NCI-H345 treated with DMSO at 0.1 percent for 48 hours (cell line): ENCODE data around the gene RASGRP4.
"Not testable (repeated sequence)": the region's sequence is repeated elsewhere in the genome, so short reads cannot be mapped to it uniquely, and the experiment has no call there.

ENCODE experiments used
- DNase-seq: peaks from one replicate; lab custom pipeline; 2025; ENCODE audit not compliant: unreplicated experiment; lab: John Stamatoyannopoulos, UW

RASGRP4 gene

GRCh38 chr19:38425810-38426466 lies at the start of gene RASGRP4:
RASGRP4 (minus strand) TSS chr19:38426219; CDS start chr19:38426091, 128 bp downstream.
- no peak for DNase-seq

GRCh38 chr19:38475176-38475575 lies 49.2 kb upstream of the RASGRP4 start:
- DNase-seq = no peak

GRCh38 chr19:38473201-38473600 lies 47.2 kb upstream of the RASGRP4 start:
- no peak for DNase-seq

DNA sequence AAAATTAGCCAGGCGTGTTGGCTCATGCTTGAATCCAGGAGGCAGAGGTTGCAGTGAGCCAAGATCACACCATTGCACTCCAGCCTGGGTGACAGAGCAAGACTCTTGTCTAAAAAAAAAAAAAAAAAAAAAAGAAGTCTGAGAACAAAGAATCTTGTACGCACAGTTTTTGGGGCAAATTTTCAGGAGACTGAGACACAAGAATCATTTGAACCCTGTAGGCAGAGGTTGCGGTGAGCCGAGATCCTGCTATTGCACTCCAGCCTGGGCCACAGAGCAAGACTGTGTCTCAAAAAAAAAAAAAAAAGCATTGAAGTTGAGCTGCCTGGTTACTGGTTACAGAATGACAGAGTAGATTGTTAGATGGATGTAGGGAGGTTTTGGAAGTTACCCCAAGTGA lies 46.7 kb upstream of the RASGRP4 start:
- not testable (repeated sequence) for DNase-seq

GRCh38 chr19:38470788-38471480 lies 44.9 kb upstream of the RASGRP4 start:
- DNase-seq = no peak

DNA sequence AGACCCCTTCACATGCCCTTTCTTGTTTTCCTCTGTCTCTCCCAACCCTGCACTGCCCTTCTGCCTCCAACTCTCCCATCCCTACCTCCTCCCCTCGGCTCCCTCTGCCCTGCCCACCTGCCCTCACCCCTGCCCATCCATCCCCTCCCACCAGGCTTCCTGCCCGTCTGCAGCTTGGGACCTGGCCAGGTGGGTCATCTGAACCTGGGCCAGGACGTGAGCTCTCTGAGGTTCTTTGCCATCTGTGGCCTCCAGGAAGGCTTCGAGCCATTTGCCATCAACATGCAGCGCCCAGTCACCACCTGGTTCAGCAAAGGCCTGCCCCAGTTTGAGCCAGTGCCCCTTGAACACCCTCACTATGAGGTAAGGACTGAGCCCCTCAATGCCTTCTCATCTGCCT lies 43.1 kb upstream of the RASGRP4 start:
- DNase-seq = no peak

- no peak for DNase-seq
Observed at GRCh38 chr19:38467541-38468525, 41.8 kb upstream of the RASGRP4 start.

- DNase-seq = no peak
Observed at GRCh38 chr19:38466050-38466449, 40.0 kb upstream of the RASGRP4 start.

DNA sequence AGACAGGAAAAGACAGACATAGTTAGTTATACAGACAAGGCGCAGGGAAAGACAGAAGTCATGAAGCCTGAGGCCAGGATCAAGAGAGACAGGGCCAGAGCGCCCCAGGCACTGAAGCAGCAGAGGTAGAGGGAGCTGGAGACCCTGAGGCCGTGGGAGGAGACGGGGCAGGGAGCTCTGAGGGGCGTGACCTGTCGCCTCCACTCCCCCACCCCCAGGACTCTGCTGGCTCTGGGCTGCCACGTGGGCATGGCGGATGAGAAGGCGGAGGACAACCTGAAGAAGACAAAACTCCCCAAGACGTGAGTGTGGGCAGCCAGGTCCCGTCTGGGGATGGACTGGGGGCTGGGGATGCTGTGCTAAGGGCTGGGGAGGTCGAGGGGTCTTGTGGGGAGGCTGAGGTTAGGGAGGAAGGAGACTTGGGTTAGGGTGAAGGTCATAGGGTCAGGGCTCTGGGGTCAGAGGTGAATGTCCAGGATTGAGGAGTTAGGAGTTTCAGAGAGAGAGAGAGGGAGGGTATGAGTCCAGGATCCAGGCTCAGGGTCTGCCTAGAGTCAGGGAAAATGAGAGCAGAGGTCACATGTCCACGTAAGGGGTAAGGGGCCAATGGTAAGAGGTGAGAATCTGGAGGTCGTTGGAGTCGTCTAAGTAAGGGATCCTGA lies 38.5 kb upstream of the RASGRP4 start:
- DNase-seq = no peak

DNA sequence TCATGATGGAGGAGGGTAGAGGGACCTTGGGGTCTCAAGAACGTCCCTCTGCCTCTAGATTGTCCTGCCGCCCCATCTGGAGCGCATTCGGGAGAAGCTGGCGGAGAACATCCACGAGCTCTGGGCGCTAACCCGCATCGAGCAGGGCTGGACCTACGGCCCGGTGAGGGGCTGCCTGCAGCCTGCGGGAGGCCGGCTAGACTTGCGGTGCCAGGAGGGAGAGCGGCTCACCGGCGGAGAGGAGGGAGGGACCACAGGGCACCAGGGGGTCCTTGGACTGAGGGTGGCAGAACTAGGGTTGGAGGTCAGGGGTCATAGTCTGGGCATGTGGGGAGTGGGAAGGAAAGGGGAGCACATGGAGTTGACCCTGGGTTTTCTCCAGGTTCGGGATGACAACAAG lies 37.3 kb upstream of the RASGRP4 start:
- no peak for DNase-seq

DNA sequence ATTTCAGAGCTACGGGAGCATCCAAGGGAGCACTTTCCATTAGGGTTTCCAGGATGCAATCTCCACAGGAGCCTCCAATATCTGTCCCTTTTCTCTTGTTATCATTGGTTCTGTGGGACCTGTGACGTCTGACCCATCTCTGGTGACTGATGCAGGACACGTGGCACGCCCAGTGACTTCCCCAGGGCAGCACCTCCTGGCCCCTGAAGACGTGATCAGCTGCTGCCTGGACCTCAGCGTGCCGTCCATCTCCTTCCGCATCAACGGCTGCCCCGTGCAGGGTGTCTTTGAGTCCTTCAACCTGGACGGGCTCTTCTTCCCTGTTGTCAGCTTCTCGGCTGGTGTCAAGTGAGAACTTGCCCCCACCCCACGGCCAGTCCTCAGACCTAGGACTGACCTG lies 33.0 kb upstream of the RASGRP4 start:
- no peak for DNase-seq

GRCh38 chr19:38457690-38458405 lies 31.8 kb upstream of the RASGRP4 start:
- DNase-seq = no peak

GRCh38 chr19:38457202-38457601 lies 31.2 kb upstream of the RASGRP4 start:
- DNase-seq = no peak

- DNase-seq = no peak
Observed at GRCh38 chr19:38455031-38455430, 29.0 kb upstream of the RASGRP4 start.

GRCh38 chr19:38453596-38453995 lies 27.6 kb upstream of the RASGRP4 start:
- DNase-seq = no peak

DNA sequence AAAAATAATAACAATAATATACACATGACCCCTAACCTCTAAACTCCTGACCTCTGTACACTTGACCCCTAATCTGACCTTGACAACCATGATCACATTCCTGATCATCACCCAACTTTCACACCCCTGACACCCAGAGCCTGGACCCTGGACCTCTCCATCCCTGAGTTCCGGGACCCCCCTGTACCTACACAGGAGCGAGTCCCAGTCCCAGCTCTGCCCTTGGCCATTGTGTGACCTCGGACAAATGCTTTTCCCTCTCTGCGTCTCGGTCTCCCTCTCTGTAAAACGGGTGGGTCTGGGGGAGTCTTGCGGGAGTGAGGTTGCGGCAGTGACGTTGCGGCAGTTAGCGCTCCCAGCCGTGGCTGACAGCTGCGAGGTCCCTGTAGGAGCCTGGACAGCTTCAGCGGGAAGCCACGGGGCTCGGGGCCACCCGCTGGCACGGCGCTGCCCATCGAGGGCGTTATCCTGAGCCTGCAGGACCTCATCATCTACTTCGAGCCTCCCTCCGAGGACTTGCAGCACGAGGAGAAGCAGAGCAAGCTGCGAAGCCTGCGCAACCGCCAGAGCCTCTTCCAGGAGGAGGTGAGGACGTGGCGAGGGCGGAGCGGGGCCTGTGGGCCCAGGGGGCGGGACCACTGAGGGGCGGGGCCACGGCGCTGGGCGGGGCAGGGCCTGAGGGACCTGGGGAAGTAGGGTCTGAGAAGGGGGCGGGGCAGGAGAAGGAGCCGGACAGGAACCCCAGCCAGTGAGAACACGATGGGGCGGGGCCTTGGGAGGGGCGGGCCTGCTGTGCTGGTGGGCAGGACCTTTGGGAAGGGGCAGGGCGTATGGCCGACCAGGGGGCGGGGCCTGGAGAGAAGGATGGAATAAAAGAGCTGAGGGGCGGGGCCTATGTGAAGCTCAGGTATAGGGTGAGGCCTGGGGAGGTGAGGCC lies 26.7 kb upstream of the RASGRP4 start:
- no peak for DNase-seq

DNA sequence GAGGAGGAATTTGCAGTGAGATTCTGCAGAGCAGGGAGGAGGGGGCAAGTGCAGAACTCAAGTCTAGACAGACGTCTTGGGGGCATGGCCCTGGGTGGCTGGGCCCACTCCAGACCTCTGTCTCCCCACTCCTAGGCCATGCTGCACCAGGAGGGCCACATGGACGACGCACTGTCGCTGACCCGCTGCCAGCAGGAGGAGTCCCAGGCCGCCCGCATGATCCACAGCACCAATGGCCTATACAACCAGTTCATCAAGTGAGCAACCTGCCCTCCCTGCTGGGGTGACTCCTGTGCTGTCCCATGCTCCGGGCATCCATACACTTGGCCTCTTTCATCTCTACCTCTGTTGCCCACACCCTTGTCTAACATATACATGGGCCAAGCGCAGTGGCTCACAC lies 25.6 kb upstream of the RASGRP4 start:
- DNase-seq = no peak

DNA sequence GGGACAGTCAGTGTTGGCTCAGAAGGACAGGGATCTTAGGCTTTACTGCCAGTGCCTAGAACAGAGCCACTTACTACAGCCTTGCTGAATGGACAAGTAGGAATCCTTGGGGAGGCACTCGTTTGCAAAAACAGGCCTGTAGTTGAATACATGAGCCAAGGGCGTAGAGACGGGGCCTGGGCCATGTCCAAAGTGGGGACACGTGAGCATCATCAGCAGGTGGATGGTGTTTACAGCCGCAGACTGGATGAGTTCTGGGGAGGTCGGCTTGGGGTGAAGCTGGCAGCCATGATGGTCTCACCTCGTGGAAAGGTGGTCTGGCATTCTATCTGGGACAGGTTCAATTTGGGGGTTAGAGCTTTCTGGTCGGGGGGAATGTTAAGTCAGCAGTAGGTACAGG lies 25.0 kb upstream of the RASGRP4 start:
- no peak for DNase-seq

- no peak for DNase-seq
Observed at GRCh38 chr19:38449518-38449917, 23.5 kb upstream of the RASGRP4 start.
